ENCODE results near the gene OR5AP2.
"Not testable (repeated sequence)": the region's sequence is repeated elsewhere in the genome, so short reads cannot be mapped to it uniquely, and the experiment has no call there.

OR5AP2 gene

DNA sequence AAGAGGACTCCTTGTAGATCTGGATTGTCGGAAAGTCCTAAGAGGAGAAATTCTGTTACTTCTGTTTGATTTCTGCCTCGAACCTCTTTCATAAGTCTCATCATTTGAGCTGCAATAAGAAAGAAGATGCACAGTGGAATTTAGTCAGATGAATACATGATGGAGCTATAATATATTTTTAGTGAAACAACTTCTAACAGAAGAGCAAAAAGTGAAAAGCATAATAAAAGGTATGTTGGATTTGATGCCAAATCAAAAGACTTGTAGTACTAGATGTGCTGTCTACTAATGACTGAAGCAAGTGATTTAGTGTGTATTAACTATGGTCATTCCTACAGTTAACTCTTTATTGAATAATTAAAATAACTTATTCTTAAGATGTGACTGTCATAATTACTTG, at the start of gene OR5AP2:
Gene OR5AP2, minus strand, starts transcription at position 101 of the 400 bp plus-strand sequence. Its CDS starts 0 bp downstream, at position 101.
- DNase-seq (ENCODE audit: low read depth), result no peak

DNA sequence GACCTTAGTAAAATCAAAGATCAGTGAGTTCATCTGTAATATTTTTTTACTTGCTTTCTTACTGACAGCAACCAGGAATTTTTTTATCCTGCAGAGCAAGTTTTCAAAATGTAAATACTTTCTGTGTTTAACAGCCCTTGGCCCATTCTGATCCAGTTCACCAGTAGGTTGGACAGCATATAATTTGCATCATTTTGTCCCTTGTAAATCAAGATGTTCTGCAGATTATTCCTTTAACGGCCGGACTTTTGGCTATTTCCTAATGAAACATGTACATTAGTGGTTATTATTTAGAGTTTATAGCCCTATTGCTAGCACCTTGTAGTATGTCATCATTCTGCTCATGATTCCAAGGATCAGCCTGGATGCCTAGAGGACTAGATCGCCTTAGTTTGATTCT, 48.9 kb upstream of the OR5AP2 start:
- not testable (repeated sequence) for DNase-seq (ENCODE audit: low read depth)

- DNase-seq (ENCODE audit: low read depth), result no peak
These were observed 46.4 kb upstream of the OR5AP2 start for GRCh38 chr11:56688554-56689100.

DNA sequence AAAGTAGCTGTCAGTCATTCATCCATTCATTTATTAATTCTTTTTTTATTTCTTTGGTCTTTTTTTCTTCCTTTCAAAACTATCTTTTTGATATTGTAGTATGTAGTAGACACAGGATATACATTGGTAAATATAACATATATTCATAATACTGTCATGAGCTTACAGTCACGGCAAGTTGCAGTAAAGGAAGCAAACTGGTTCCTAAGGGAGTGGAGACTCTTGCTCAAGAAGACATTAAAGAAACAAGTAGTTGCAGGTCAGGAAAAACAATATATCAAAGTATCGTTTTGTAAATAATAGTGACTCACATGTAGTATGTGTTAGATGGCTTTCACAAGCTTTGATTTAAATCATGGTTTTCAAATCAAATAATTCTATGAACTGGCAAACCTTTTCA, 28.7 kb upstream of the OR5AP2 start:
- DNase-seq (ENCODE audit: low read depth), result no peak

GRCh38 chr11:56663386-56663785, 21.1 kb upstream of the OR5AP2 start, which contains the start of gene OR5AR1:
TSS of gene OR5AR1 (plus strand) at chr11:56663686. CDS start at chr11:56663686, 0 bp downstream.
- no peak for DNase-seq (ENCODE audit: low read depth)

GRCh38 chr11:56659755-56660154, 17.5 kb upstream of the OR5AP2 start:
- no peak for DNase-seq (ENCODE audit: low read depth)

DNA sequence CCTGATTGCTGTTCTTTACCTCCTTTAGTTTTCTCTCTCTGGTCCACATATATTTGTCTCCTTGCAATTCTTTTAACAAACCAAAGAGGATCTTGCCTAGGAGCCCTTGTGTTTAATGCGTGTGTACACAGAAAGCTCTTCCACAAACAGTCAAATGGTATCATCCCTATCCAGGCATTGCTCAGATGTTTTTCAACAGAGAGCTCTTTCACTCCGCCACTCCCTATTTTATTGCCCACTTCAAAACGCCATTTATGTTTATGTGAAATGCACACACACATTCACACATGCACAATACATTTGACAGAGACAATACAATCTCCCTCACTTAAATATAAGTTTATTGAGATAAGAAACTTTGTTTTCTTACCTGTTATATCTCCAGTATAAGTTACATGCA, 4.7 kb downstream of the OR5AP2 start:
- DNase-seq (ENCODE audit: low read depth), result no peak

DNA sequence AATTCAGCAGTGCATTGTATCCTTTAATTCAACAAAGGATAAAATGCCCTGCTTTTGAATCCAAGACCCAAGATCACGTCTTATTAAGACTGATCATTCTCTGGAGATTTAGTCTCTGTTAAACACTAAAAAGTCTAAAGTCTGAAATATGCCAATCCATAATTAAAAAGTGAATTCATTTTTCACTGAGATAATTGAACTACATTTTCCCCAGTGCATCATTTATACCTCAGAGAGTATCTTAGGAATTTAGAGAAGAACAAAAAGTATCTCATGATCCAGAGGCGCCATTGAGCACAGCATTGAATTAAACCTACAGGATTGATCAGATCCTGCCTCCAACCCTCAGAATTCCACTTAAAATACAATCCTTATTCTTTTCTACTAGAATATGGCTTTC, 5.4 kb downstream of the OR5AP2 start:
- DNase-seq (ENCODE audit: low read depth), result no peak

- no peak for DNase-seq (ENCODE audit: low read depth)
These were observed 9.9 kb downstream of the OR5AP2 start for GRCh38 chr11:56632329-56632728.

DNA sequence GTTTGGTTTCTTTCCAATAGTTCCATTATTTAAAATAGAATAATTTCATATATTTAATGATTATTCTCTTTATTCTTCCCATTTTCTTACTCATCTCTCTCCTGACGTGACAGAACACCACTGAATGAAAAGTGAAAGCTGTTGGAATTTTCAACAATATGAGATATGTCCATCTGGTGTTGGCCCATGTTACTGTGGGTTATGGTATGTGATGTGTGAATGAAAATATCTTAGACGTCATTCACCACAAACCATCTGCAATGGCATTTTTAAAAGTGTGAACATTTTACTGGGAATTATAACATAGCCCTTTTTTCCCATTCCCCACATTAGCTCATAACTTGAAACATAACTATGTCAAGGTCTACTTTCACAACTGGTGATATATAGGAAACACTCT, 16.3 kb downstream of the OR5AP2 start:
- DNase-seq (ENCODE audit: low read depth), result no peak

DNA sequence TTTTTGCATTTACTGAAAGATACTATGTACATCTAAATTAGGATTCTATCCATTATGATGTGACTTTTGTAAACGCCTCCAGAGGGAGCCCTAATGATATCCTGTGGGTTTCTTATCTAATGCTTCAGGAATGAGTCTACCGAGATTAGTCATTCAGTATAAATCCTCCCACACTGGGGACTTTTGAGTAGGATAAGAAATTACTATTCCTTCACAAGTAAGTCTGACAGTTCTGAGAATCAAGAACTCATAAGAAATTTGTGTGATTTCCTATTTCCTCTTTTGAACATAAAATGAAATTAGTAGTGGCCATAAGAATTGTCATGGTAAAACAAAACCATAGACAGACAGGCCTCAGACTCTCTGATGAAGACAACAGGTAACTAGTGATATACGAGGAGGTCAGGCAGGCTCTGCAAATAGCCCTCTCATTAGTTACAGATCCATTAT, 17.6 kb downstream of the OR5AP2 start:
- no peak for DNase-seq (ENCODE audit: low read depth)

GRCh38 chr11:56611174-56611573, 31.1 kb downstream of the OR5AP2 start:
- DNase-seq (ENCODE audit: low read depth), result no peak

DNA sequence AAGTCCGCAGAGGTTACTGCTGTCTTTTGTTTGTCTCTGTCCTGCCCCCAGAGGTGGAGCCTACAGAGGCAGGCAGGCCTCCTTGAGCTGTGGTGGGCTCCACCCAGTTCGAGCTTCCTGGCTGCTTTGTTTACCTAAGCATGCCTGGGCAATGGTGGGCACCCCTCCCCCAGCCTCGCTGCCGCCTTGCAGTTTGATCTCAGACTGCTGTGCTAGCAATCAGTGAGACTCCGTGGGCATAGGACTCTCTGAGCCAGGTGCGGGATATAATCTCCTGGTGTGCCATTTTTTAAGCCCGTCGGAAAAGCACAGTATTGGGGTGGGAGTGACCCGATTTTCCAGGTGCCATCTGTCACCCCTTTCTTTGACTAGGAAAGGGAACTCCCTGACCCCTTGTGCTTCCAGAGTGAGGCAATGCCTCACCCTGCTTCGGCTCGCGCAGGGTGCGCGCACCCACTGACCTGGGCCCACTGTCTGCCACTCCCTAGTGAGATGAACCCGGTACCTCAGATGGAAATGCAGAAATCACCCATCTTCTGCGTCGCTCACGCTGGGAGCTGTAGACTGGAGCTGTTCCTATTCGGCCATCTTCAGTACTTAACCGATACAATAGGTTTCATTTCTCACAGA, 50.0 kb downstream of the OR5AP2 start:
- DNase-seq (ENCODE audit: low read depth), result not testable (repeated sequence)

All from stimulated activated CD8-positive, alpha-beta memory T cell treated with anti-CD3 and anti-CD28 coated beads, Interleukin-4, amount 100 ng/mL, for 24 hours (primary cell).